Uterus (tissue), 4 donors: ENCODE data around the gene RPS19BP1. TPM values are rescaled to one million over a fixed set of nuclear protein-coding genes. Genes with fewer than 3 reads are reported as not detected.
"Not testable (repeated sequence)": the region's sequence is repeated elsewhere in the genome, so short reads cannot be mapped to it uniquely, and the experiment has no call there.

Experiments used
- DNase-seq, 2 donors: peaks; one replicate each; pipeline ENCODE4 v3.0.0-alpha.2; 2019 to 2020
- H3K27ac ChIP-seq, 2 donors: fragments of 200-600 bp; sonication (generic); 1 replicate in 1 of 2; 2 replicates in 1 of 2; pipeline ENCODE4 v1.5.1; 2016 to 2018
- H3K27me3 ChIP-seq, 2 donors: fragments of 200-600 bp; sonication (generic); one replicate each; pipeline ENCODE4 v1.5.1; 2018 to 2019; ENCODE audit warnings: control low read depth in 1 of 2
- H3K36me3 ChIP-seq, 2 donors: fragments of 200-600 bp; sonication (generic); one replicate each; pipeline ENCODE4 v1.5.1; 2019; ENCODE audit warnings: control low read depth in 1 of 2
- H3K4me1 ChIP-seq, 2 donors: fragments of 200-600 bp; sonication (generic); one replicate each; pipeline ENCODE4 v1.5.1; 2018 to 2019; ENCODE audit warnings: control low read depth in 1 of 2
- H3K4me3 ChIP-seq, 2 donors: fragments of 200-600 bp; sonication (generic); 1 replicate in 1 of 2; 2 replicates in 1 of 2; pipeline ENCODE4 v1.5.1; 2018 to 2019; ENCODE audit warnings: mild to moderate bottlenecking in 1 of 2
- H3K9me3 ChIP-seq, 2 donors: fragments of 200-600 bp; sonication (generic); one replicate each; pipeline ENCODE4 v1.5.1; 2019; ENCODE audit warnings: control low read depth in 1 of 2
- CTCF ChIP-seq, 4 experiments: fragments of 200-600 bp in 2 of 4; fragments of 450-650 bp in 2 of 4; sonication (generic) in 2 of 4; IDR thresholded peaks; one replicate each; pipeline ENCODE4 v1.5.1; 2016 to 2019; ENCODE audit warnings: antibody characterized with exemption in 4 of 4, mild to moderate bottlenecking in 2 of 4, moderate library complexity in 1 of 4
- POLR2A ChIP-seq, 2 donors: fragments of 450-650 bp; IDR thresholded peaks; one replicate each; pipeline ENCODE4 v1.6.1; 2016; ENCODE audit warnings: antibody characterized with exemption in 2 of 2, mild to moderate bottlenecking in 1 of 2, moderate library complexity in 1 of 2
- intact Hi-C: fragments of 100-400 bp; cut with DNase I; formaldehyde crosslinking; loops from one replicate; pipeline ENCODE4 v1.15.1; 2023; ENCODE audit warnings: low total_unique reads
- total RNA-seq, 4 donors: library from RNA; depleted of rRNA in 3 of 4; stranded (reverse); fragments of >200 nt in 3 of 4; gene quantifications; one replicate each; pipeline versions ENCODE4 v1.1.0 to v1.2.4, GENCODE V29; 2014 to 2023
- donor health status: DM: yes; HTN: yes; CAD: no.

Gene RPS19BP1
- total RNA-seq, 4 donors from 2014 or later, result 24.5 to 125 (median 50.7) TPM

DNA sequence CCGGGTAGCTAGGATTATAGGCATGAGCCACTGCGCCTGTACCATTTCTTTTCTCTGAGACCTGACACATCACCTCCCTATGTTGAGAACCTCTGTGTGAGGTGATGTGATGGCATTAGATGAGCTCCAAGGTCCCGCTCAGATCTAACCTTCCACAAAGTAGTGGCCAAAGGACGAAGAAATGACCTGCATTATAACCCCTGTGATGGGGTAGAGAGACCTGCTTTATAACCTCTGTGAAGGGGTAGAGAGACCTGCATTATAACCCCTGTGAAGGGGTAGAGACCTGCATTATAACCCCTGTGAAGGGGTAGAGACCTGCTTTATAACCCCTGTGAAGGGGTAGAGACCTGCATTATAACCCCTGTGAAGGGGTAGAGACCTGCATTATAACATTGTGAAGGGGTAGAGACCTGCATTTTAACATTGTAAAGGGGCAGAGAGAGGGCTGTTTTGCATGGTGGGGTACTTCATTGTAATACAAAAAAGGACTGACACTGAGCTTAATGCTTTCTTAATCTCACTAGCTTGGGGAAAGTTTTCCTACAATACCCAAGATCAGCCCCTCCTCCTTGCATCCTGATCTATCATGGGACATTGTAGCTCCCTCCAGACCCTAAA lies 21.9 kb downstream of the RPS19BP1 start:
- intact Hi-C loops, result loop anchor here (10.0 kb wide), 1 partner anchor 336 kb away; no protein-coding TSS in a partner anchor
- Histone ChIP-seq H3K9me3 (no peaks in the 10 kb centered on the region), H3K27me3 (no peaks in the 10 kb centered on the region), H3K36me3 (no peaks in the 10 kb centered on the region), H3K4me1 (no peaks in the 10 kb centered on the region), H3K4me3 (no peak overlapping the region), H3K27ac (no peak overlapping the region)
- TF ChIP-seq CTCF (IDR thresholded peaks at IDR 0.05) (no peak), POLR2A (IDR thresholded peaks at IDR 0.05) (no peak)
- no peak for DNase-seq

- Histone ChIP-seq H3K27me3 (no peaks in the 10 kb centered on the region), H3K4me1 (peaks cover under 1 to 7% of the 10 kb centered on the region in 2 donors), H3K4me3 (no peak overlapping the region), H3K36me3 (no peaks in the 10 kb centered on the region), H3K27ac (no peak overlapping the region), H3K9me3 (no peaks in the 10 kb centered on the region)
- TF ChIP-seq CTCF (IDR thresholded peaks at IDR 0.05) (no peak), POLR2A (IDR thresholded peaks at IDR 0.05) (no peak)
- DNase-seq, result no peak
- intact Hi-C loops, result no loop called here
Measured at GRCh38 chr22:39508393-39508792, 24.2 kb downstream of the RPS19BP1 start.

- H3K4me1 ChIP-seq, result peaks cover 8 to 11% of the 10 kb centered on the region in 2 donors
- intact Hi-C loops, H3K4me3 ChIP-seq, H3K36me3 ChIP-seq, H3K27ac ChIP-seq, H3K9me3 ChIP-seq, DNase-seq, H3K27me3 ChIP-seq: not testable (repeated sequence)
Measured at GRCh38 chr22:39507021-39507420, 25.5 kb downstream of the RPS19BP1 start.

GRCh38 chr22:39504071-39504470 lies 28.5 kb downstream of the RPS19BP1 start:
- Histone ChIP-seq H3K27ac (no peak overlapping the region), H3K27me3 (no peaks in the 10 kb centered on the region), H3K4me3 (no peak overlapping the region), H3K9me3 (no peaks in the 10 kb centered on the region), H3K4me1 (peaks cover 11 to 16% of the 10 kb centered on the region in 2 donors), H3K36me3 (no peaks in the 10 kb centered on the region)
- no peak for DNase-seq
- intact Hi-C loops, result no loop called here
- TF ChIP-seq POLR2A (IDR thresholded peaks at IDR 0.05) (no peak), CTCF (IDR thresholded peaks at IDR 0.05) (no peak)

- H3K4me1 ChIP-seq, result peaks cover 11 to 16% of the 10 kb centered on the region in 2 donors
- peak overlapping the region in 1 of 2 donors; percentile 99 for H3K4me3 ChIP-seq
- no peaks in the 10 kb centered on the region for H3K9me3 ChIP-seq
- no peak for DNase-seq
- no peaks in the 10 kb centered on the region for H3K36me3 ChIP-seq
- H3K27ac ChIP-seq, result no peak overlapping the region
- intact Hi-C loops, result no loop called here
- TF ChIP-seq CTCF (IDR thresholded peaks at IDR 0.05), result no peak
- no peak for TF ChIP-seq POLR2A (IDR thresholded peaks at IDR 0.05)
- no peaks in the 10 kb centered on the region for H3K27me3 ChIP-seq
Measured at GRCh38 chr22:39503630-39504029, 28.9 kb downstream of the RPS19BP1 start.
